GM12878 (cell line): Measurements from ENCODE around the gene ARHGAP26. TPM values are rescaled to one million over a fixed set of nuclear protein-coding genes. Genes with fewer than 3 reads are reported as not detected.

ENCODE experiments used
- ATAC-seq: fragments of 200-7000 bp; cut with Tn5 transposase; 3 replicates; pipeline ENCODE4 v1.9.1; 2020; ENCODE audit warnings: mild to moderate bottlenecking, moderate library complexity
- BruUV-seq: library from RNA; stranded (reverse); fragments of 400-500 nt; replicated peaks from 2 replicates; lab custom pipeline; 2021; lab: Mats Ljungman, UMichigan
- CTCF ChIA-PET: fragments of 300-600 bp; sonication (Branson Sonifier 250); formaldehyde crosslinking; extraction: SDS; loops from one replicate; lab custom pipeline; 2021; ENCODE audit warnings: inconsistent platforms; lab: Yijun Ruan, JAX
- POLR2A ChIA-PET: fragments of 350-600 bp; formaldehyde crosslinking; extraction: SDS; loops from one replicate; lab custom pipeline; 2021; ENCODE audit warnings: inconsistent platforms; lab: Charles Lee
- RAD21 ChIA-PET: fragments of 300-600 bp; sonication (Branson Sonifier 250); formaldehyde crosslinking; loops from one replicate; lab custom pipeline; 2023; ENCODE audit warnings: antibody characterized with exemption; ENCODE audit not compliant: unreplicated experiment; lab: Charles Lee
- SMC1A ChIA-PET: fragments of 300-600 bp; sonication (Branson Sonifier 250); formaldehyde crosslinking; loops from one replicate; lab custom pipeline; 2023; ENCODE audit not compliant: unreplicated experiment, uncharacterized antibody; lab: Charles Lee
- DNase-seq: peaks from one replicate; pipeline ENCODE4 v3.0.0-alpha.2; 2011; ENCODE audit warnings: low read depth, low spot score
- FAIRE-seq: peaks from 3 replicates; lab custom pipeline; 2011; peaks lifted over from hg19 to GRCh38; lab: Jason Lieb, UNC
- H2AFZ ChIP-seq: 2 replicates; pipeline ENCODE4 v1.6.0; 2011; ENCODE audit warnings: low read depth, low read length, control low read depth; ENCODE audit not compliant: control insufficient read depth
- H3K27ac ChIP-seq: 2 replicates; pipeline ENCODE4 v1.5.1; 2011; ENCODE audit warnings: control low read depth; ENCODE audit not compliant: control insufficient read depth, insufficient read depth
- H3K27me3 ChIP-seq, 2 experiments: replicated peaks in 1 of 2; 2 replicates each; pipeline versions ENCODE4 v1.6.0 to v1.6.1; 2011; ENCODE audit warnings: low read length in 1 of 2; ENCODE audit not compliant: control insufficient read depth in 2 of 2, insufficient read depth in 2 of 2
- H3K36me3 ChIP-seq, 2 experiments: 2 replicates each; pipeline ENCODE4 v1.5.1; 2011; ENCODE audit warnings: low read length in 1 of 2; ENCODE audit not compliant: control insufficient read depth in 2 of 2, insufficient read depth in 2 of 2
- H3K4me1 ChIP-seq: 2 replicates; pipeline ENCODE4 v1.6.1; 2011; ENCODE audit warnings: mild to moderate bottlenecking, low read length, moderate library complexity, mixed read lengths; ENCODE audit not compliant: control insufficient read depth, insufficient read depth
- H3K4me2 ChIP-seq: 2 replicates; pipeline ENCODE4 v1.6.0; 2011; ENCODE audit warnings: control low read depth; ENCODE audit not compliant: control insufficient read depth, insufficient read depth
- H3K4me3 ChIP-seq: fragments of 200-600 bp; sonication (generic); 2 replicates; pipeline ENCODE4 v1.5.1; 2016
- H3K79me2 ChIP-seq: 2 replicates; pipeline ENCODE4 v1.6.0; 2011; ENCODE audit warnings: low read length; ENCODE audit not compliant: control insufficient read depth, insufficient read depth
- H3K9ac ChIP-seq: 2 replicates; pipeline ENCODE4 v1.8.0; 2011; ENCODE audit warnings: low read length, control low read depth, mixed read lengths; ENCODE audit not compliant: control insufficient read depth, insufficient read depth
- H3K9me3 ChIP-seq: replicated peaks from 3 replicates; pipeline ENCODE4 v1.5.1; 2011; ENCODE audit warnings: mild to moderate bottlenecking, low read length; ENCODE audit not compliant: control insufficient read depth, insufficient read depth
- H4K20me1 ChIP-seq: 2 replicates; pipeline ENCODE4 v1.6.0; 2011; ENCODE audit not compliant: control insufficient read depth, insufficient read depth
- BACH1 ChIP-seq: fragments of 450-650 bp; IDR thresholded peaks from 2 replicates; pipeline ENCODE4 v1.6.1; 2017; ENCODE audit warnings: mild to moderate bottlenecking, borderline replicate concordance
- BCL3 ChIP-seq: IDR thresholded peaks from 2 replicates; pipeline ENCODE4 v1.6.1; 2011; ENCODE audit warnings: borderline replicate concordance, low read depth, mild to moderate bottlenecking, moderate library complexity, low read length; ENCODE audit not compliant: insufficient read depth, poor library complexity, severe bottlenecking
- CHD2 ChIP-seq: IDR thresholded peaks from 2 replicates; pipeline ENCODE4 v1.6.1; 2011; ENCODE audit warnings: low read depth, low read length, improper control_type of control experiment, borderline replicate concordance
- IRF4 ChIP-seq: IDR thresholded peaks from 2 replicates; pipeline ENCODE4 v1.6.1; 2011; ENCODE audit warnings: low read depth, low read length
- MLLT1 ChIP-seq: fragments of 450-650 bp; IDR thresholded peaks from 2 replicates; pipeline ENCODE4 v1.6.1; 2016; ENCODE audit warnings: mild to moderate bottlenecking
- NBN ChIP-seq: fragments of 450-650 bp; IDR thresholded peaks from 2 replicates; pipeline ENCODE4 v1.6.1; 2016
- POLR2A ChIP-seq: IDR thresholded peaks from 2 replicates; pipeline ENCODE4 v1.6.1; 2011; ENCODE audit warnings: low read depth, mild to moderate bottlenecking, low read length
- SMC3 ChIP-seq: IDR thresholded peaks from 2 replicates; pipeline ENCODE4 v1.6.1; 2011; ENCODE audit warnings: low read length, improper control_type of control experiment, borderline replicate concordance
- ZZZ3 ChIP-seq: IDR thresholded peaks from 2 replicates; pipeline ENCODE4 v1.6.1; 2011; ENCODE audit warnings: low read depth; ENCODE audit not compliant: control insufficient read depth, insufficient read length
- WGBS: methylation state at CpG from one replicate; pipeline ENCODE4 v1.1.6; 2016; ENCODE audit warnings: low lambda C conversion rate; ENCODE audit not compliant: insufficient replicate concordance, insufficient coverage; ENCODE audit errors: missing lambda C conversion rate; 5-methylcytosine and 5-hydroxymethylcytosine counted together
- in situ Hi-C: fragments of 300-500 bp; cut with MboI; formaldehyde crosslinking; loops from 9 replicates; pipeline ENCODE4 v1.14.3; 2018; ENCODE audit warnings: mixed read lengths
- intact Hi-C: fragments of 100-400 bp; cut with micrococcal nuclease; formaldehyde crosslinking; loops from one replicate; pipeline ENCODE4 v1.14.2; 2022; ENCODE audit not compliant: unreplicated experiment
- polyA plus RNA-seq, 11 experiments: library from polyadenylated mRNA; depleted of rRNA in 4 of 11; unstranded in 6 of 11; stranded (reverse) in 5 of 11; fragments of >200 nt; fragmentation: Nextera tagmentation in 4 of 11; fragmentation: Illumina TruSeq in 1 of 11; extraction: Ambion mirVana in 4 of 11; extraction: Trizol in 1 of 11; gene quantifications; 1 replicate in 1 of 11; 2 replicates in 10 of 11; pipeline versions ENCODE4 v1.2.1 to v1.2.3, GENCODE V29; 2011 to 2016; ENCODE audit warnings: inconsistent platforms in 2 of 11, missing spikeins in 2 of 11, low read depth in 1 of 11
- total RNA-seq, 4 experiments: library from RNA; depleted of rRNA in 3 of 4; stranded (reverse); fragments of >200 nt in 3 of 4; fragmentation: Illumina TruSeq in 1 of 4; extraction: Trizol in 1 of 4; gene quantifications; 2 replicates each; pipeline versions ENCODE4 v1.2.1 to v1.2.3, GENCODE V29; 2013 to 2021
- TF ChIP-seq, protein P1 (sequence below): fragments of 450-650 bp; IDR thresholded peaks from 2 replicates; pipeline ENCODE4 v1.6.1; 2018; ENCODE audit warnings: mild to moderate bottlenecking, low read depth, moderate library complexity; ENCODE audit not compliant: partially characterized antibody
- TF ChIP-seq, protein P2 (sequence below): fragments of 450-650 bp; IDR thresholded peaks from 2 replicates; pipeline ENCODE4 v1.6.1; 2014; ENCODE audit warnings: mild to moderate bottlenecking
- TF ChIP-seq, protein P3 (sequence below): fragments of 150-350 bp; IDR thresholded peaks from 2 replicates; pipeline ENCODE4 v1.6.1; 2016; ENCODE audit warnings: low read depth, low read length

The ARHGAP26 gene
- total and polyA plus RNA-seq, 10 of the 15 experiments (the other 5 are each of a cell fraction or from before 2014, with no cell fraction given): 9.4 to 41.5 (median 19.3) TPM

DNA sequence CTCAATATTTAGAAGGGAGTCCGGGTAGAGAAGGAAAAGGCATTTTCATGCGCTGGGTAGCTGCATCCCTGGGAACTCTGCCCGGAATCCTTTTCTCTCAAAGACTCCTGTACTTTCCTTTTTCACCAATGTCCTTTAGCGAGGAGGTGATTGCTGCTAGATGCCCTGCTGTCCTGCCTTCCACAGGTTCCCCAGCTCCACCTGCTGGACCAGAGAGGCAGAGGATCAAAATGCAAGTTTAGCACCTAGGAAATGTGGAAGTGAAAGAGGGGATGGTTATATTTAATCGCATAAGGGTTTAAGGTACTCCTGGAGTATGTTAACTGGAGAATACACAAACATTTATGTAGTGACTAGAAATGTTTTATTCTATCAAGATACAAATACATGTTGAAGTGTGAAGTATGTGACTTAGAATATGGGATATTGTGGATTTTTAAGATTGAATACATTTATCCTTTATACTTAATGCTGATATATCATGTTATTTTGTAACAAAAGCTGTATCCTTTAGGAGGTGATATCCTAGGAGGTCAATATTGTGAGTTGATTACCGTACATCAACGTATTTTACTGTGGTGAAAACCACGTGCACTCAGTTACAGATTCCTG, 145.7 kb downstream of the ARHGAP26 start:
- H3K4me2 ChIP-seq: peak overlapping the region; percentile 47; the same call in 1 of the 2 replicates
- no peak overlapping the region for H3K27ac ChIP-seq
- no peaks in the 10 kb centered on the region for H3K36me3 ChIP-seq
- no peaks in the 10 kb centered on the region for H3K79me2 ChIP-seq
- no peaks in the 10 kb centered on the region for H4K20me1 ChIP-seq
- no TSS peak for BruUV-seq
- DNase-seq (peak; percentile 51), FAIRE-seq (peak; percentile 82), ATAC-seq (peak; percentile 99)
- no peak overlapping the region for H2AFZ ChIP-seq
- in situ Hi-C loops (no loop called here), intact Hi-C loops (no loop called here)
- ChIA-PET POLR2A (interaction anchor here (0.7 kb wide), 1 partner anchor 589 kb away, joined by 5 read pairs; no protein-coding TSS in a partner anchor), CTCF (interaction anchor here (0.5 to 4.6 kb wide), 18 partner anchors 10 to 1227 kb away, joined by 3 to 17 read pairs (median 3); no protein-coding TSS in a partner anchor), RAD21 (interaction anchor here (1.1 to 2.9 kb wide), 3 partner anchors 27 to 911 kb away, joined by 3 to 11 read pairs (median 3); no protein-coding TSS in a partner anchor), SMC1A (interaction anchor here (0.5 to 11.6 kb wide), 9 partner anchors 10 to 1196 kb away, joined by 3 to 149 read pairs (median 3); no protein-coding TSS in a partner anchor)
- no peaks in the 10 kb centered on the region for H3K27me3 ChIP-seq
- WGBS: 73% methylated on average over 8 of the region's 8 CpGs
- no peak overlapping the region for H3K9ac ChIP-seq
- no peaks in the 10 kb centered on the region for H3K9me3 ChIP-seq
- H3K4me3 ChIP-seq: no peak overlapping the region
- peaks cover 11% of the 10 kb centered on the region; the same call in 1 of the 2 replicates for H3K4me1 ChIP-seq
- TF ChIP-seq, protein P1, sequence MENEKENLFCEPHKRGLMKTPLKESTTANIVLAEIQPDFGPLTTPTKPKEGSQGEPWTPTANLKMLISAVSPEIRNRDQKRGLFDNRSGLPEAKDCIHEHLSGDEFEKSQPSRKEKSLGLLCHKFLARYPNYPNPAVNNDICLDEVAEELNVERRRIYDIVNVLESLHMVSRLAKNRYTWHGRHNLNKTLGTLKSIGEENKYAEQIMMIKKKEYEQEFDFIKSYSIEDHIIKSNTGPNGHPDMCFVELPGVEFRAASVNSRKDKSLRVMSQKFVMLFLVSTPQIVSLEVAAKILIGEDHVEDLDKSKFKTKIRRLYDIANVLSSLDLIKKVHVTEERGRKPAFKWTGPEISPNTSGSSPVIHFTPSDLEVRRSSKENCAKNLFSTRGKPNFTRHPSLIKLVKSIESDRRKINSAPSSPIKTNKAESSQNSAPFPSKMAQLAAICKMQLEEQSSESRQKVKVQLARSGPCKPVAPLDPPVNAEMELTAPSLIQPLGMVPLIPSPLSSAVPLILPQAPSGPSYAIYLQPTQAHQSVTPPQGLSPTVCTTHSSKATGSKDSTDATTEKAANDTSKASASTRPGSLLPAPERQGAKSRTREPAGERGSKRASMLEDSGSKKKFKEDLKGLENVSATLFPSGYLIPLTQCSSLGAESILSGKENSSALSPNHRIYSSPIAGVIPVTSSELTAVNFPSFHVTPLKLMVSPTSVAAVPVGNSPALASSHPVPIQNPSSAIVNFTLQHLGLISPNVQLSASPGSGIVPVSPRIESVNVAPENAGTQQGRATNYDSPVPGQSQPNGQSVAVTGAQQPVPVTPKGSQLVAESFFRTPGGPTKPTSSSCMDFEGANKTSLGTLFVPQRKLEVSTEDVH: no peak
- TF ChIP-seq POLR2A (no peak), BCL3 (no peak), ZZZ3 (no peak), BACH1 (no peak), SMC3 (peak; percentile 45; the same call in 1 of the 2 replicates), NBN (peak; percentile 36; the same call in 1 of the 2 replicates), CHD2 (no peak), MLLT1 (no peak), IRF4 (0 out of 2 replicates have a peak, but pooled peaks have one; percentile 50)
- TF ChIP-seq, protein P2, sequence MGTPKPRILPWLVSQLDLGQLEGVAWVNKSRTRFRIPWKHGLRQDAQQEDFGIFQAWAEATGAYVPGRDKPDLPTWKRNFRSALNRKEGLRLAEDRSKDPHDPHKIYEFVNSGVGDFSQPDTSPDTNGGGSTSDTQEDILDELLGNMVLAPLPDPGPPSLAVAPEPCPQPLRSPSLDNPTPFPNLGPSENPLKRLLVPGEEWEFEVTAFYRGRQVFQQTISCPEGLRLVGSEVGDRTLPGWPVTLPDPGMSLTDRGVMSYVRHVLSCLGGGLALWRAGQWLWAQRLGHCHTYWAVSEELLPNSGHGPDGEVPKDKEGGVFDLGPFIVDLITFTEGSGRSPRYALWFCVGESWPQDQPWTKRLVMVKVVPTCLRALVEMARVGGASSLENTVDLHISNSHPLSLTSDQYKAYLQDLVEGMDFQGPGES: no peak
- TF ChIP-seq, protein P3, sequence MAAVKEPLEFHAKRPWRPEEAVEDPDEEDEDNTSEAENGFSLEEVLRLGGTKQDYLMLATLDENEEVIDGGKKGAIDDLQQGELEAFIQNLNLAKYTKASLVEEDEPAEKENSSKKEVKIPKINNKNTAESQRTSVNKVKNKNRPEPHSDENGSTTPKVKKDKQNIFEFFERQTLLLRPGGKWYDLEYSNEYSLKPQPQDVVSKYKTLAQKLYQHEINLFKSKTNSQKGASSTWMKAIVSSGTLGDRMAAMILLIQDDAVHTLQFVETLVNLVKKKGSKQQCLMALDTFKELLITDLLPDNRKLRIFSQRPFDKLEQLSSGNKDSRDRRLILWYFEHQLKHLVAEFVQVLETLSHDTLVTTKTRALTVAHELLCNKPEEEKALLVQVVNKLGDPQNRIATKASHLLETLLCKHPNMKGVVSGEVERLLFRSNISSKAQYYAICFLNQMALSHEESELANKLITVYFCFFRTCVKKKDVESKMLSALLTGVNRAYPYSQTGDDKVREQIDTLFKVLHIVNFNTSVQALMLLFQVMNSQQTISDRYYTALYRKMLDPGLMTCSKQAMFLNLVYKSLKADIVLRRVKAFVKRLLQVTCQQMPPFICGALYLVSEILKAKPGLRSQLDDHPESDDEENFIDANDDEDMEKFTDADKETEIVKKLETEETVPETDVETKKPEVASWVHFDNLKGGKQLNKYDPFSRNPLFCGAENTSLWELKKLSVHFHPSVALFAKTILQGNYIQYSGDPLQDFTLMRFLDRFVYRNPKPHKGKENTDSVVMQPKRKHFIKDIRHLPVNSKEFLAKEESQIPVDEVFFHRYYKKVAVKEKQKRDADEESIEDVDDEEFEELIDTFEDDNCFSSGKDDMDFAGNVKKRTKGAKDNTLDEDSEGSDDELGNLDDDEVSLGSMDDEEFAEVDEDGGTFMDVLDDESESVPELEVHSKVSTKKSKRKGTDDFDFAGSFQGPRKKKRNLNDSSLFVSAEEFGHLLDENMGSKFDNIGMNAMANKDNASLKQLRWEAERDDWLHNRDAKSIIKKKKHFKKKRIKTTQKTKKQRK: no peak
